Gastroesophageal sphincter (tissue), 4 donors: ENCODE results near the gene NINL. TPM values are rescaled to one million over a fixed set of nuclear protein-coding genes. Genes with fewer than 3 reads are reported as not detected.

Experiments
- ATAC-seq: fragments of 150-250 bp; one replicate; pipeline ENCODE4 v1.9.1; 2016; ENCODE audit warnings: mild to moderate bottlenecking, moderate library complexity
- H3K27ac ChIP-seq, 4 donors: fragments of 200-600 bp; sonication (generic) in 3 of 4; 1 replicate in 3 of 4; 2 replicates in 1 of 4; pipeline ENCODE4 v1.5.1; 2016 to 2019
- H3K27me3 ChIP-seq: fragments of 200-600 bp; sonication (generic); one replicate; pipeline ENCODE4 v1.5.1; 2019
- H3K36me3 ChIP-seq, 2 donors: fragments of 200-600 bp; sonication (generic); one replicate each; pipeline ENCODE4 v1.5.1; 2019; ENCODE audit warnings: control low read depth in 1 of 2
- H3K4me1 ChIP-seq, 3 donors: fragments of 200-600 bp; sonication (generic); 1 replicate in 2 of 3; 2 replicates in 1 of 3; pipeline ENCODE4 v1.5.1; 2016 to 2019; ENCODE audit warnings: control low read depth in 2 of 3
- H3K4me3 ChIP-seq, 2 donors: fragments of 200-600 bp; sonication (generic); one replicate each; pipeline ENCODE4 v1.5.1; 2019; ENCODE audit warnings: mild to moderate bottlenecking in 1 of 2, moderate library complexity in 1 of 2
- H3K9me3 ChIP-seq, 3 donors: fragments of 200-600 bp; sonication (generic); one replicate each; pipeline ENCODE4 v1.5.1; 2017 to 2019; ENCODE audit warnings: control low read depth in 2 of 3
- EP300 ChIP-seq: sonication (generic); formaldehyde crosslinking; IDR thresholded peaks from one replicate; pipeline ENCODE4 v1.6.1; 2017; ENCODE audit warnings: antibody characterized with exemption, mild to moderate bottlenecking
- POLR2A ChIP-seq, 2 donors: fragments of 450-650 bp; IDR thresholded peaks; one replicate each; pipeline ENCODE4 v1.6.1; 2017; ENCODE audit warnings: antibody characterized with exemption in 2 of 2, mild to moderate bottlenecking in 2 of 2, moderate library complexity in 1 of 2
- POLR2AphosphoS5 ChIP-seq: sonication (generic); formaldehyde crosslinking; IDR thresholded peaks from one replicate; pipeline ENCODE4 v1.6.1; 2017; ENCODE audit warnings: antibody characterized with exemption
- WGBS, 2 donors: methylation state at CpG; one replicate each; pipeline ENCODE4 v1.1.5; 2018; ENCODE audit warnings: low coverage in 1 of 2; 5-methylcytosine and 5-hydroxymethylcytosine counted together
- total RNA-seq, 4 donors: library from RNA; depleted of rRNA; stranded (reverse); fragments of >200 nt; gene quantifications; one replicate each; pipeline ENCODE4 v1.1.0, GENCODE V29; 2016
- TF ChIP-seq, protein P1 (sequence below), 4 experiments: fragments of 200-600 bp in 2 of 4; fragments of 450-650 bp in 2 of 4; sonication (generic) in 1 of 4; IDR thresholded peaks; one replicate each; pipeline ENCODE4 v1.5.1; 2017 to 2019; ENCODE audit warnings: antibody characterized with exemption in 4 of 4, mild to moderate bottlenecking in 2 of 4, moderate library complexity in 2 of 4

The NINL gene
- total RNA-seq, 4 donors from 2014 or later = 4.2 to 7.5 (median 5.8) TPM

GRCh38 chr20:25544311-25544710 lies 41.0 kb downstream of the NINL start:
- WGBS, 2 donors = 48 to 51% methylated on average over 2 to 4 of the region's 4 CpGs
- Histone ChIP-seq H3K27ac (no peak overlapping the region), H3K27me3 (no peaks in the 10 kb centered on the region), H3K4me3 (no peak overlapping the region), H3K4me1 (peaks cover 0 to 30% (median 9%) of the 10 kb centered on the region in 3 donors), H3K36me3 (no peaks in the 10 kb centered on the region), H3K9me3 (no peaks in the 10 kb centered on the region)
- TF ChIP-seq EP300 (no peak), POLR2AphosphoS5 (no peak), POLR2A (IDR thresholded peaks at IDR 0.05) (no peak)
- TF ChIP-seq, protein P1, sequence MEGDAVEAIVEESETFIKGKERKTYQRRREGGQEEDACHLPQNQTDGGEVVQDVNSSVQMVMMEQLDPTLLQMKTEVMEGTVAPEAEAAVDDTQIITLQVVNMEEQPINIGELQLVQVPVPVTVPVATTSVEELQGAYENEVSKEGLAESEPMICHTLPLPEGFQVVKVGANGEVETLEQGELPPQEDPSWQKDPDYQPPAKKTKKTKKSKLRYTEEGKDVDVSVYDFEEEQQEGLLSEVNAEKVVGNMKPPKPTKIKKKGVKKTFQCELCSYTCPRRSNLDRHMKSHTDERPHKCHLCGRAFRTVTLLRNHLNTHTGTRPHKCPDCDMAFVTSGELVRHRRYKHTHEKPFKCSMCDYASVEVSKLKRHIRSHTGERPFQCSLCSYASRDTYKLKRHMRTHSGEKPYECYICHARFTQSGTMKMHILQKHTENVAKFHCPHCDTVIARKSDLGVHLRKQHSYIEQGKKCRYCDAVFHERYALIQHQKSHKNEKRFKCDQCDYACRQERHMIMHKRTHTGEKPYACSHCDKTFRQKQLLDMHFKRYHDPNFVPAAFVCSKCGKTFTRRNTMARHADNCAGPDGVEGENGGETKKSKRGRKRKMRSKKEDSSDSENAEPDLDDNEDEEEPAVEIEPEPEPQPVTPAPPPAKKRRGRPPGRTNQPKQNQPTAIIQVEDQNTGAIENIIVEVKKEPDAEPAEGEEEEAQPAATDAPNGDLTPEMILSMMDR (IDR thresholded peaks at IDR 0.05) = no peak
- no peak for ATAC-seq

DNA sequence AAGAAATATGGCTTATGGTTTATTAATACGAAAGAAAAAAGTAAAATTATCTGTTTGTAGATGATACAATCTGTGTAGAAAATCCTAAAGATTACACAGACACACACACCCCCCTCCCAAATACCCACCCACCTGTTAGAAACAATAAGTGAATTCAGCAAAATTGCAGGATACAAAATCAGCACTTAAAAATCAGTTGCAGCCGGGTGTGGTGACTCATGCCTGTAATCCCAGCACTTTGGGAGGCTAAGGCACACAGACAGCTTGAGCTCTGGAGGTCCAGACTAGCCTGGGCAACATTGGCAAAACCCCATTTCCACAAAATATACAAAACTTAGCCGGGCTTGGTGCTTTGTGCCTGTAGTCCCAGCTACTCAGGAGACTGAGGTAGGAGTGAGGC lies 42.3 kb downstream of the NINL start:
- 49 to 100% methylated on average over 1 to 3 of the region's 3 CpGs for WGBS, 2 donors
- TF ChIP-seq, protein P1 (IDR thresholded peaks at IDR 0.05) = no peak
- no peak for TF ChIP-seq POLR2A (IDR thresholded peaks at IDR 0.05)
- no peak for TF ChIP-seq EP300
- no peak for TF ChIP-seq POLR2AphosphoS5
- no peak overlapping the region for H3K27ac ChIP-seq

DNA sequence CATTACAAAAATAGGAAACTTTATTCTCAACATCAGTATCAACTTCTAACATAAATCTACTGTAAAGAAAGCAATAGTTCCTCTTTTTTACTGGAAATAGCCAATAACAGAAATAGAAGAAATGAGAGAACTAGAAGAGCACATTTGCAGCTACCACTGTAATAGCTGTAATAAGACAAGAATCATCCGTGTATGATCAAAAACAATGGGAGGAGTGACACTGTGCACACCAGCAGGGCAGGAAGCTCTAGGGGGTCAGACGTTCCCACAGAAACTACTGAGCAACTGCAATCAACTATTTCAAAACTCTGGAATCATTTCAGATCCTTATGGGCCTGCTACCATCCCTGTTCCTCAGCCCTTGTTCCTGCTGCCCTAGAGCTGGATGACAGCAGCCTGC lies 43.7 kb downstream of the NINL start:
- no peak overlapping the region for H3K4me3 ChIP-seq
- H3K36me3 ChIP-seq = no peaks in the 10 kb centered on the region
- no peak overlapping the region for H3K27ac ChIP-seq
- no peaks in the 10 kb centered on the region for H3K27me3 ChIP-seq
- WGBS, 2 donors = 38 to 56% methylated on average over 1 to 2 of the region's 2 CpGs
- no peaks in the 10 kb centered on the region for H3K9me3 ChIP-seq
- TF ChIP-seq EP300 (no peak), POLR2AphosphoS5 (no peak), POLR2A (IDR thresholded peaks at IDR 0.05) (no peak)
- TF ChIP-seq, protein P1 (IDR thresholded peaks at IDR 0.05) = no peak
- ATAC-seq = peak; percentile 32
- H3K4me1 ChIP-seq = peaks cover 0 to 34% (median 7%) of the 10 kb centered on the region in 3 donors

More for the DNA sequence above, 42.3 kb downstream of the NINL start:
- no peaks in the 10 kb centered on the region for H3K27me3 ChIP-seq
- ATAC-seq = no peak
- no peak overlapping the region for H3K4me3 ChIP-seq
- no peaks in the 10 kb centered on the region for H3K9me3 ChIP-seq
- peaks cover 0 to 34% (median 7%) of the 10 kb centered on the region in 3 donors for H3K4me1 ChIP-seq
- H3K36me3 ChIP-seq = no peaks in the 10 kb centered on the region

- ATAC-seq = peak; percentile 60
- no peaks in the 10 kb centered on the region for H3K36me3 ChIP-seq
- H3K27ac ChIP-seq = peak overlapping the region in 2 of 4 donors; percentile 35 to 66
- WGBS, 2 donors = 11 to 17% methylated on average over 6 to 12 of the region's 19 CpGs
- TF ChIP-seq POLR2AphosphoS5 = peak; percentile 13
- TF ChIP-seq, protein P1 (IDR thresholded peaks at IDR 0.05) = peak in 3 of 4 experiments; percentile 23 to 51 (median 39)
- TF ChIP-seq POLR2A (IDR thresholded peaks at IDR 0.05) = no peak
- H3K27me3 ChIP-seq = no peaks in the 10 kb centered on the region
- no peaks in the 10 kb centered on the region for H3K9me3 ChIP-seq
- peak overlapping the region; percentile 1 to 44 for H3K4me3 ChIP-seq
- H3K4me1 ChIP-seq = peaks cover 0 to 31% (median 7%) of the 10 kb centered on the region in 3 donors
Measured at GRCh38 chr20:25539742-25540672, 45.3 kb downstream of the NINL start.
